WTC11 (cell line): Measurements from ENCODE around the gene SLC12A4. TPM values are rescaled to one million over a fixed set of nuclear protein-coding genes. Genes with fewer than 3 reads are reported as not detected.

Experiments used
- ATAC-seq: fragments of 200-7000 bp; cut with Tn5 transposase; 2 replicates; pipeline ENCODE4 v1.10.0; 2021; ENCODE audit warnings: mild to moderate bottlenecking, moderate library complexity
- CTCF ChIA-PET: fragments of 300-600 bp; sonication (Branson Sonifier 250); formaldehyde crosslinking; loops from one replicate; lab custom pipeline; 2021; ENCODE audit warnings: antibody characterized with exemption; lab: Charles Lee
- POLR2A ChIA-PET: fragments of 350-600 bp; sonication (Branson Sonifier 250); formaldehyde crosslinking; loops from one replicate; lab custom pipeline; 2021; ENCODE audit warnings: antibody characterized with exemption; lab: Charles Lee
- DNase-seq: peaks from one replicate; pipeline ENCODE4 v3.0.0; 2021; ENCODE audit warnings: low spot score
- H3K27ac Mint-ChIP-seq: 2 replicates; pipeline ENCODE4 v1.8.0; 2021; ENCODE audit warnings: mixed read lengths
- H3K27me3 Mint-ChIP-seq: 2 replicates; pipeline ENCODE4 v1.8.0; 2021; ENCODE audit warnings: low read depth, mild to moderate bottlenecking, moderate library complexity, mixed read lengths
- H3K36me3 Mint-ChIP-seq: 2 replicates; pipeline ENCODE4 v1.8.0; 2021; ENCODE audit warnings: mixed read lengths
- H3K4me1 Mint-ChIP-seq: 2 replicates; pipeline ENCODE4 v1.8.0; 2022; ENCODE audit warnings: mixed read lengths
- H3K4me3 Mint-ChIP-seq: 2 replicates; pipeline ENCODE4 v1.8.0; 2021; ENCODE audit warnings: mild to moderate bottlenecking, moderate library complexity, mixed read lengths
- H3K9me3 Mint-ChIP-seq: 2 replicates; pipeline ENCODE4 v1.8.0; 2021; ENCODE audit warnings: mixed read lengths
- ATF2 ChIP-seq: sonication (generic); formaldehyde crosslinking; IDR thresholded peaks from 2 replicates; pipeline ENCODE4 v1.8.1; 2022; ENCODE audit warnings: low read depth, missing genetic modification reagents, borderline replicate concordance
- ATF6 ChIP-seq: sonication (generic); formaldehyde crosslinking; IDR thresholded peaks from 2 replicates; pipeline ENCODE4 v1.8.1; 2023; ENCODE audit warnings: mild to moderate bottlenecking, missing genetic modification reagents
- E2F5 ChIP-seq: sonication (generic); formaldehyde crosslinking; IDR thresholded peaks from 2 replicates; pipeline ENCODE4 v1.8.1; 2022; ENCODE audit warnings: mild to moderate bottlenecking, moderate library complexity, missing genetic modification reagents
- FOXJ3 ChIP-seq: sonication (generic); formaldehyde crosslinking; IDR thresholded peaks from 2 replicates; pipeline ENCODE4 v1.9.0; 2021; ENCODE audit warnings: missing genetic modification reagents, mild to moderate bottlenecking, borderline replicate concordance
- ZNF121 ChIP-seq: sonication (generic); formaldehyde crosslinking; IDR thresholded peaks from 2 replicates; pipeline ENCODE4 v1.8.0; 2023; ENCODE audit warnings: missing genetic modification reagents
- ZNF263 ChIP-seq: sonication (generic); formaldehyde crosslinking; IDR thresholded peaks from 2 replicates; pipeline ENCODE4 v1.8.1; 2022; ENCODE audit warnings: low read depth, mild to moderate bottlenecking, moderate library complexity, missing genetic modification reagents
- ZNF512 ChIP-seq: sonication (generic); formaldehyde crosslinking; IDR thresholded peaks from 2 replicates; pipeline ENCODE4 v1.8.1; 2022; ENCODE audit warnings: missing genetic modification reagents, borderline replicate concordance
- total RNA-seq: library from RNA; stranded (reverse); gene quantifications from 3 replicates; pipeline ENCODE4 v1.2.3, GENCODE V29; 2021
- TF ChIP-seq, protein P1 (sequence below): sonication (generic); formaldehyde crosslinking; IDR thresholded peaks from 2 replicates; pipeline ENCODE4 v1.8.0; 2023; ENCODE audit warnings: missing genetic modification reagents, mild to moderate bottlenecking, borderline replicate concordance

Gene SLC12A4
- total RNA-seq, 1 experiment from 2014 or later: 94.1 TPM

DNA sequence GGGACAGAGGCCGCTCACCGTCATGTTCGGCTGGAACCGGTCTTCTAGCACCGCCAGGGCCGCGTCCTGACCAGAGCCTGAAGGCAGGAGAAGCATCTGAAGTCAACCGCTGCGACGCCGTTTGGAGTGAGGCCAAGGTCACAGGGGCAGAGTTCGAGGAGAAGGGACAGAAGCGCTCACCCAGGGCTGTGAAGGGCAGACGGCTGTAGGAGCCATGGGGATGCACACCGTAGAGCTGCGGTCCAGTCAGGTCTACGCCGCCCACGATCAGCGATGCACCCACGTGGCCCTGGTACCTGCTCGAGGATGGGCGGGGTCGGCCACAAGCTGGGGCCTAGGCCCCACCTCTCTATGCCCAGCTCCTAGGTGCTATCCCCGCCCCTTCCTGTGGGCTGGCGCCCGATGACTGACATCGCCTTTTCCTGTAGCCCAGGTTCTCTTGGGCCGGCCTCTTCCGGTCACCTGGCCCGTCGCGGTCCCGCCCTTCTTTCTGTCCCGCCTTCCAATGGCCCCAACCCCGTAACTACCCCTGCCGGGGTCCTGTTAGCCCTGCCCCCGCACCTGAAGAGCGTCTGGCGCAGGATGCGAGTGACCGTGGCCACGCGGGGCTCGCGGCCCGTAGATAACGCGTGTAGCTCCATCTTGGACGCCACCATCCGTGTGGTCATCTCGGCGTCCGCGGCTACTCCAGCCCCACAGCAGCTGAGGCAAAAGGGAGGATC lies 32.9 kb downstream of the SLC12A4 start (continued):
- TF ChIP-seq, protein P1, sequence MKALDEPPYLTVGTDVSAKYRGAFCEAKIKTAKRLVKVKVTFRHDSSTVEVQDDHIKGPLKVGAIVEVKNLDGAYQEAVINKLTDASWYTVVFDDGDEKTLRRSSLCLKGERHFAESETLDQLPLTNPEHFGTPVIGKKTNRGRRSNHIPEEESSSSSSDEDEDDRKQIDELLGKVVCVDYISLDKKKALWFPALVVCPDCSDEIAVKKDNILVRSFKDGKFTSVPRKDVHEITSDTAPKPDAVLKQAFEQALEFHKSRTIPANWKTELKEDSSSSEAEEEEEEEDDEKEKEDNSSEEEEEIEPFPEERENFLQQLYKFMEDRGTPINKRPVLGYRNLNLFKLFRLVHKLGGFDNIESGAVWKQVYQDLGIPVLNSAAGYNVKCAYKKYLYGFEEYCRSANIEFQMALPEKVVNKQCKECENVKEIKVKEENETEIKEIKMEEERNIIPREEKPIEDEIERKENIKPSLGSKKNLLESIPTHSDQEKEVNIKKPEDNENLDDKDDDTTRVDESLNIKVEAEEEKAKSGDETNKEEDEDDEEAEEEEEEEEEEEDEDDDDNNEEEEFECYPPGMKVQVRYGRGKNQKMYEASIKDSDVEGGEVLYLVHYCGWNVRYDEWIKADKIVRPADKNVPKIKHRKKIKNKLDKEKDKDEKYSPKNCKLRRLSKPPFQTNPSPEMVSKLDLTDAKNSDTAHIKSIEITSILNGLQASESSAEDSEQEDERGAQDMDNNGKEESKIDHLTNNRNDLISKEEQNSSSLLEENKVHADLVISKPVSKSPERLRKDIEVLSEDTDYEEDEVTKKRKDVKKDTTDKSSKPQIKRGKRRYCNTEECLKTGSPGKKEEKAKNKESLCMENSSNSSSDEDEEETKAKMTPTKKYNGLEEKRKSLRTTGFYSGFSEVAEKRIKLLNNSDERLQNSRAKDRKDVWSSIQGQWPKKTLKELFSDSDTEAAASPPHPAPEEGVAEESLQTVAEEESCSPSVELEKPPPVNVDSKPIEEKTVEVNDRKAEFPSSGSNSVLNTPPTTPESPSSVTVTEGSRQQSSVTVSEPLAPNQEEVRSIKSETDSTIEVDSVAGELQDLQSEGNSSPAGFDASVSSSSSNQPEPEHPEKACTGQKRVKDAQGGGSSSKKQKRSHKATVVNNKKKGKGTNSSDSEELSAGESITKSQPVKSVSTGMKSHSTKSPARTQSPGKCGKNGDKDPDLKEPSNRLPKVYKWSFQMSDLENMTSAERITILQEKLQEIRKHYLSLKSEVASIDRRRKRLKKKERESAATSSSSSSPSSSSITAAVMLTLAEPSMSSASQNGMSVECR (CRISPR knock-in tag): peak; percentile 52
- TF ChIP-seq E2F5 (CRISPR knock-in tag): peak; percentile 81; the same call in 1 of the 2 replicates
- TF ChIP-seq ATF6 (CRISPR knock-in tag): no peak
- TF ChIP-seq ZNF512 (CRISPR knock-in tag): no peak

- POLR2A ChIA-PET: interaction anchor here (0.5 to 4.7 kb wide), 7 partner anchors 10 to 282 kb away, joined by 3 to 30 read pairs (median 5); partner anchors contain the start of genes NFATC3, NRN1L, RANBP10 and TSNAXIP1
- no peaks in the 10 kb centered on the region for H3K9me3 Mint-ChIP-seq
Observed at GRCh38 chr16:67935101-67935401, 33.4 kb downstream of the SLC12A4 start.

More at GRCh38 chr16:67935101-67935401, 33.4 kb downstream of the SLC12A4 start:
- no peaks in the 10 kb centered on the region for H3K27me3 Mint-ChIP-seq
- H3K27ac Mint-ChIP-seq: peak overlapping the region; percentile 90
- H3K4me3 Mint-ChIP-seq: peak overlapping the region; percentile 100
- peaks cover 23% of the 10 kb centered on the region for H3K4me1 Mint-ChIP-seq
- CTCF ChIA-PET: interaction anchor here (0.9 to 4.0 kb wide), 18 partner anchors 8 to 414 kb away, joined by 3 to 52 read pairs (median 6); partner anchors contain the start of genes C16orf86, ENKD1, LCAT and NRN1L
- no peak for TF ChIP-seq ATF2 (CRISPR knock-in tag)
- TF ChIP-seq FOXJ3: no peak
- TF ChIP-seq ZNF263 (CRISPR knock-in tag): no peak
- peak; percentile 23; the same call in 1 of the 2 replicates for TF ChIP-seq ZNF121
- DNase-seq (no peak), ATAC-seq (peak; percentile 2)
- peaks cover 6% of the 10 kb centered on the region for H3K36me3 Mint-ChIP-seq
